Metanephros (tissue), 1 donor: ENCODE measurements around the gene PLA2R1. TPM values are rescaled to one million over a fixed set of nuclear protein-coding genes. Genes with fewer than 3 reads are reported as not detected.

Experiments used
- total RNA-seq: library from RNA; depleted of rRNA; stranded (reverse); fragments of >200 nt; gene quantifications from one replicate; pipeline ENCODE4 v1.2.3, GENCODE V29; 2014

PLA2R1 gene
- 54.5 TPM for total RNA-seq

DNA sequence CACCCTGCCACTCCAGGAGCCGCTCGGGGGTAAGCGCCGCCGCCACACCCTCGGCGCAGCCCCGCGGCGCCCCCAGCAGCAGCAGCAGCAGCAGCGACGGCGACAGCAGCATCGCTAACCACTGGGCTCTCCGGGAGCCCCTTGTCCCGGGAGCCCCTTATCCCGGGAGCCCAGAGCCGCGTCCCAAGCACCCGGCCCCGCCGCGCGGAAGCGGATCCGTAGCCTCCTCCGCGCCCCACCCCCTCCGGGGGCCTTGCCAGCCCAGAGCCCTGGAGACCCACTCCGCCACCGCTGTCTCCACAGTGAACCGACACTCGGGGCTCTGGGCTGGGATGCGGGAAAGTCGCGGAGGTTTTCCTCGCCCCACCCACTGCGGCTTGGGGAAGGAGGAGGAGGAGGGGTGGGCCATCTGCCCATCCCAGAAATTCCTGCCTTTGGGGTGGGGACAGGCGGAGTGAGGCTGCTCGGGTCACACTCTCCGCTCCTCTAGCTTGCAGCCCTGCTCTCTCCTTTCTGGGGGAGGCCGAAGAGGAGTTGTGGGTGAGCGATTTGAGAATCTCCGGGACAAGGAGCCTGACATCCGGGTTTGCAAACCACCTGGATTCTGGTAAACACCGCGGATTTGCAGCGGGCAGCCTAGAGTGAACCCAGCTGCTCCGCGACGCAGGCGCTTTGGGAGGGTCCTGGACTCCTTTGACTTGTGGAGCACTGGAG is at the start of gene PLA2R1:
TSS of gene PLA2R1 (minus strand) at position 324 of the 714 bp plus-strand sequence. CDS start at position 112, 212 bp downstream.

DNA sequence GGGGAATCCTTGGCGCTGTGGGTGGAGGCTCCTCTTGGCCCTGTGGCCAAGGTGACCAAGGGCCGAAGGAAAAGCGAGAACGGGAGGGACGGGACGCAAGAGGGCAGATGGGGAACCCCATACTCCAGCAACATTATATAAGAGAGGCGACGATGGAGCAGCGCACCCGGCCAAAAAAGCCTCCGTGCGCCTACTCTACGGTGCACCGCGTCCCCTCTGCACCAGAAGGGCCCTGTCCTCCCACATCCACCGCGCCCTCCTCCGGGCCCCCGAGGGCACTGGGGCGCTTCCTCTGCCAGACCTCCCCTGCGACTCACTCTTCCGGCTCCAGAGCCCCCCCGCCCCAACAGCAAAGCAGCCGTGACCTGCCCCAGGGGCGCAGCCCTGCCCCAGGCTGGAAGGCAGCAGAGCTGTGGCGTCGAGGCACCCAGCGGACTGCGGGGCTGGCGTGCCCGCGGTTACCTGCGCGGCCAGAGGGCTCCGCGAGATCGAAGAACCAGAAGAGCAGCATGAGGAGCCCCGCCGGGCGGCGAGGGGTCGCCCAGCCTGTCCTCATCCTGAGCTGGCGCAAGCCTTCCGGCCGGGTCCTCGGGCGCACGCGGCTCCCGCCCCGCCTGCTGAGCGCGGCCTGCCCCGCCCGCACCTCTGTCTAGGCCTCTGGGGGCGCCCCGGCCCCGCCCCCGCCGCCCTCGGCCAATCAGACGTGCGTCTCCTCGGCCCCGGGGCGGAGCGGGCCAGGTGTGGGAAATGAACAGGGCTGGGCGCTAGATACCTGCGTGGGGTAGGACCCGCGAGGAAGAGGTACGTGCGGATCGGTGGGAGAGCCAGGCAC is 158.1 kb downstream of the PLA2R1 start, which contains the start of gene LY75:
TSS of gene LY75 (minus strand) at position 630 of the 832 bp plus-strand sequence.

Other genes starting within 250 kb of the PLA2R1 start
- gene LY75, start 157.9 kb downstream of the PLA2R1 start, total RNA-seq: 8.4 TPM
- 21.3 TPM for gene ITGB6, start 137.7 kb upstream of the PLA2R1 start, total RNA-seq